SH-SY5Y (cell line): ENCODE measurements around the gene CNOT3.

Source experiments
- GATA2 ChIP-seq: IDR thresholded peaks from 2 replicates; pipeline ENCODE4 v1.6.1; 2011; ENCODE audit warnings: mild to moderate bottlenecking, low read depth, low read length
- GATA3 ChIP-seq: IDR thresholded peaks from 2 replicates; pipeline ENCODE4 v1.6.1; 2011; ENCODE audit warnings: low read depth, mild to moderate bottlenecking, low read length, moderate library complexity

GRCh38 chr19:54104998-54105715, 32.4 kb upstream of the CNOT3 start:
- TF ChIP-seq GATA2: no peak
- TF ChIP-seq GATA3: no peak
